Hematopoietic multipotent progenitor cell treated with erythropoietin and hydrocortisone succinate and interleukin-3 and kit ligand, for 8 days (in vitro differentiated cells): Measurements from ENCODE around the gene KDM7A.

Experiments
- DNase-seq: peaks from one replicate; pipeline ENCODE4 v3.0.0-alpha.2; 2015

KDM7A gene

DNA sequence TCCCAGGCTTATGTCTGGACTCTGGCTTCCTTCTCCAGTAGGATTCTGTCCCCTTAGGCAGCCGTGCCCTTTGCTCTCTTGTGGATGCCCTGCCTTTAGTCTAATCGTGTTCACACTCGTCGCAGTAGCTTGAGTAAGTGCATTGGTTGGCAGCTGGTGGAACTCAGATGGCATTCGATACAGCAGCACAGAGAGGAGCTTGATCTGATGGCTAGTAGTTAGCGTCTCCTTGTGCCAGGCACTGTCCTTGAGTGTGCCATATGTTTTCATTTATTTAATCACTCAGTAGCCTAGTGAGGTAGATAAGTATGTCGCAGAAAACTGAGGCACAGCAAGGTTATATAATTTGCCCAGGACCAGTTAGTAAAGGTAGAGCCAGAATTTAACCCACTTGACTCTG, 95.9 kb downstream of the KDM7A start:
- DNase-seq: no peak

DNA sequence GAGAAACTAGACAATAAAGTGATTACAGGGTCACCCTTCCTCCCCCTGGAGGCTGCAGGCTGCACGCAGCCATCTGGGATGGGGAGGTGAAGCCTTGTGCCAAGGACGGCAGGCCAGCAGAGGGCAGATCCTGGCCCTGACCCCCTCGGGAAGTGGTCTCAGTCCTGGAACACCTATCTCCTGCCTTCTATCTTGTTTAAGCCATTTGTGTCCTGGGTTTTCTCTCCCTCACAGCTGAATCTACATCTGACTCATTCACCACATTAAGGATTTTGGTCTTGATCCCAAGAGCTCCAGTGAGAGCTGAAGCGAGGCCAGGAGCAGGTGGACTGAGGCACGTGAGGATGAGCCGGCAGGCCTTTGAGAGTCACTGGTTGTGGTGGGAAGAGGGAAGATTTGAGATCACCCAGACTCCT, 97.7 kb downstream of the KDM7A start:
- DNase-seq: peak; percentile 50

DNA sequence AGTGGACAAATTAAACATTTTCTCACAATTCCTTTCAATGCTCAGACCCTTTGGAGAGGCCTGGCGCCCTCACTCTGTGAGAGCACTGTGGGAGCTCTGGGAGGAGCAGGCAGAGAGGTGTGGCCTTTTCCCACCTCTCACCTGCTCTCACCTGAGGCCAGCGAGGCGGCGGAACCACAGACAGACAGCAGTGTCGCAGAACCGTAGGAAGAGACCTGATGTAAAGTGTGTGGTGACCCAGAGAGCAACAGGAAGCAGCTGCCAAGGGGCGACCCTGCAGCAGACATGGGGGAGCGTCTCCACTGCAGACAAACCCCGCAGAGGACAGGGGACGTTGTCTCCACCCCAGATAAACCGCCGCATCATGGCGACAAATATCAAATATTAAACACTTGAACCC, 98.4 kb downstream of the KDM7A start:
- no peak for DNase-seq

DNA sequence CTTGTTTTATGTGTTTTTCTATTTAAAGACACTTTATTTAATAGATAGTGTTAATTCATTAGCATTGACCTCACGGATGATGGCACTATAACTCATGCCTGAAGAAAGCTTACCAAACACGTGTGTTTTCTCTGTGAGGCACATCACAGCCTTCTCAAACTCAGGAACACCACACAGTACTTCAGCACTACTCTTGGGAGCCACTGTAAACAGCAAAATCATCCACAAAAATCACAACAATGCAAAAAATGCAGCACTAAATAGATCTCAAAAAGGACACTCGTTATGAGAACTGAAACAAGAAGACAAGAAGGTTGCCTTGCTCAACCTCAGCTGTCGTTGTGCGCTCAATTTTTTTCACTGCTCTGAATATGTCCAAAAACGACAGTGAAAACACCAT, 102.0 kb downstream of the KDM7A start:
- no peak for DNase-seq

DNA sequence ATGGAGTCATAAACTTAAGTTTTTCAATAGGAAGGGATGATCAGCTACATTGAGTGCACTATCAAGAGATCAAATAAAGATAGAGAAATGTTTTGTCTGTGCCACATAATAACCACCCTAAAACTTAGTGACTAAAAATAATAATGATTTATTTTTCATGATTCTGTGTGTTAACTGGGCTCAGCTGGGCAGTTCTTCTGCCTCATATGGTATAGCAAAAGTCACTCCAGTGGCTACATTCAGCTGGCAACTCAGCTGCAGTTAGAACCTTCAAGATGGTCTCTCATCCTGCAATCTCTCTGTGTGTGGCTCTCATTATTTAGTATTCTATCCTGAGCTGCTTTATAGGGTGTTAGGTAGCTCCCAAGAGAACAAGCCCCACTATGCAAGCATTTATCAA, 106.2 kb downstream of the KDM7A start:
- no peak for DNase-seq

DNA sequence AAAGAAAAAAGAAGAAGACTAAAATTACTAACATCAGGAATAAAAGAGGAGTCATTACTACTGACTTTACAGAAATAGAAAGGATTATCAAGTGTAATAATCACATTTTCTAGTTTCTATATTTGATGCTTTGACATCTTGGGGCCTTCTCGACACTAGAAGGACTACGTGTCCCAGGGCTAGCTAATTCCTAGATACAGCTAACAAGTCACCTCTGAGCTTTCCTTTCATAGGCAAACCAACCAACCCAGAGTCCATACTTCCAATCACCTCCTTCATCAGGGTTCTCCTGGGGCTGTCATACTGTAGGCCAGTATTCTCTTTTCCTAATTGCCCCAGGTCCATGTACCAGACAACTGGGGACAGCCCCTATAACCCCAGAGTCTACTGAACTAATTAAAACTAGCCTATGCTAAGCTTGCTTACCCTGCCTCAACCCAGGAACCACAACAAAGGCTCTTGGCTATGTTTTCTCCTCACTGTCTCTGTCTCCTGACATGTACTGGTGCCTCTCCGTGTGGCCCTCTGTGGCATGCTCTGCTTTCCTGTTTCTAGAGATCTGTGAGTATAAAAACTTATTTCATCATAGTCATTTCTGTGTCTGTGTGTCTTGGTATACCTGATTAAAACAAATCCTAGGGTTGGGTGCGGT, 107.4 kb downstream of the KDM7A start:
- no peak for DNase-seq

DNA sequence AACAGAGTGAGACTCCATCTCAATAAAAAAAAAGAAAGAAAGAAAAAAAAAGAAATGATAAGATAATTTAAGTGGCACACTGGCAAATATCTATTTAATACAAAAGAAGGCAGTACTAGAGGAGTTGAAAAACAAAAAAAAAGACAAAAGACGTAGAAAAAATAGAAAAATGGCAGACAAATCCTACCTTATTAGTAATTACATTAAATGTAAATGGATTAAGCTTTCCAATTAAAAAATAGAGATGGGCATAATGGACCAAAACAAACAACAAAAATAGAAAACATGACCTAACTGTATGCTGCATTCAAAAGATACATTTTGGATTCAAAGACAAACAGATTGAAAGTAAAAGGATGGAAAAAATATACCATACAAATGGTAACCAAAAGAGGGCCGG, 108.8 kb downstream of the KDM7A start:
- DNase-seq: no peak

DNA sequence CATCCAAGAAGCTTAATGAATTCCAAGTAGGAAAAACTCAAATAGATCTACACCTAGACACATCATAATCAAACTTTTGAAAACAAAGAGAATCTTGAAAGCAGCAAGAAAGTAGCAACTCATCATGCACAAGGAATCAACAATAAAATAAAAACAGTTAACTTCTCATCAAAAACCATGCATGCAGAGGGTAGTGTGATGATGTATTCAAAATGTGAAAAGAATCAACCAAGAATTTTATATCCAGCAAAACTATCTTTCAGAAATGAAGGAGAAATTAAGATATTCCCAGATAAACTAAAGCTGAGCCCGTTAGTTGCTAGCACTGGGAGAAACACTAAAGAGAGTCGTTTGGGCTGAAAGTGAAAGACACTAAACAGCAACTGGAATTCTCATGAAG, 109.7 kb downstream of the KDM7A start:
- no peak for DNase-seq

DNA sequence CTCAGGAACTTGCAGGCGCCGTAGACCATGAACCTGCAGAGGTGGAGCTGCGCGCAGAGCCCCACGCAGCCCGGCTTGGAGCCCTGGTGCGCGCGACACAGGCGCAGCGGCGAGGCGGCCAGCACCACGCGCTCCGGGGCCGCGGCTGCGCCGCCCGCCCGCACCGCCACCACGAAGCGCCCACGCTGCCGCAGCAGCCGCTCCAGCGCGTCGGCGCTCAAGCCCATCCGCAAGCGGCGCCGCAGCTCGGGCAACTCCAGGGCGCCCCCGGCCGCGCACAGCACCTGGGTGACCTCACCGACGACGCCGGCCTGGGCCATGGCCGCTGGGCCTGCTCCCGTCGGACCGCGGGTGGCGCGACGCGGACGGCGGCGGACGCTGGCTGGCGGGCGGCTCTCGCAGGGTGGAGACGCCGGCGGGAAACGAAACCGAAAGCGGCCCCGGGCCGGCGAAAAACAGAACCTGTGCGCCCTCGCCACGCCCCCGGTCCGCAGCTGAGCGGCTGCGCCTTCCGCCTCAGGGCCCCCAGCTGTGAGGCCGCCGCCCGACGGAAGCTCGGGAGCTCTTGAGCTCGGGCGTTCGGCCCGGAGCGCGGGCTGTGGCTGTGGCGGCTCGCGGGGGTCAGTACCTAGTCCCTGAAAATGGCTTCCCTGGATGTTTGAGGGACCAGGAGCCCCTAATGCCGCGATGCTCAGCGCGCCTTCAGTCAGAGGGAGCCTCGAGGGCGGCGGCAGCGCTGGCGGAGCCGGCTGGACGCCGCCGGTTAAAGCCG, 114.1 kb downstream of the KDM7A start, which contains the start of gene PARP12:
Gene PARP12, minus strand, starts transcription at position 424 of the 772 bp plus-strand sequence. Its CDS starts 104 bp downstream, at position 320.
- DNase-seq: peak; percentile 82

DNA sequence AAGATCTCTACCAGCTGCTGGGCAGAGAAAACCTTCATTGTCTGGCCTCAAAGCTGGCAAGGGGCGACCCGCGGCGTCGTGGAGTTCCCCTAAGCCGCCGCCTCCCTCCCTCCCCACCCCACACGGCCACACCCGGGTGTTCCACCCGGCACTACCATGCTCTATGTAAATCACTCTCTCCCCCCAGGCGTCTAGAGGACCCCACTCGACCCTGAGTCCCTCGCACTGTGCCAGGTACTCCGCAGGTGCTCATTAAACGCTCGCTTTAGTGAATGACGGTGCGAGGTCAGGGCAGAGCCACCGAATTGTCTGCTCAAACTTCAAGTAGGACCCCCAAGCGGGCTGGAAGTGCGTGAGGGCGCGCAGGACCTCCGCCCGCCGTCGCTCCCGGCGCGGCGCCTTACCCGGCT, 114.7 kb downstream of the KDM7A start:
- DNase-seq: peak; percentile 26

DNA sequence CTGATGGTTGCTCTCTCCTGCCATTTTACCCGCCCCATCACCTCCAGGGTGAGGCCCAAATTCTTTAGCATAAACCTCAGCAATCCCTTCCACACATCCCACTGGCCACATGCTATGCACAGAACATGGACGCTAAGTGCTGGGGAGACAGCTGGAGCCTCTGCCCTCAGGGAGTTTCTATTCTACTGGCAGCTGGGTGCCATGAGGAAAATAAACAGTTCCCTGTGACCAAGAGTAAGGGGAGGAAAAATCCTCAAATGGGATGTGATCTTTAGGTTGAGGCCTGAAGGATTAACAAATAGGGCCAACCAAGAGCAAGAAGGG, 115.2 kb downstream of the KDM7A start:
- DNase-seq: no peak

DNA sequence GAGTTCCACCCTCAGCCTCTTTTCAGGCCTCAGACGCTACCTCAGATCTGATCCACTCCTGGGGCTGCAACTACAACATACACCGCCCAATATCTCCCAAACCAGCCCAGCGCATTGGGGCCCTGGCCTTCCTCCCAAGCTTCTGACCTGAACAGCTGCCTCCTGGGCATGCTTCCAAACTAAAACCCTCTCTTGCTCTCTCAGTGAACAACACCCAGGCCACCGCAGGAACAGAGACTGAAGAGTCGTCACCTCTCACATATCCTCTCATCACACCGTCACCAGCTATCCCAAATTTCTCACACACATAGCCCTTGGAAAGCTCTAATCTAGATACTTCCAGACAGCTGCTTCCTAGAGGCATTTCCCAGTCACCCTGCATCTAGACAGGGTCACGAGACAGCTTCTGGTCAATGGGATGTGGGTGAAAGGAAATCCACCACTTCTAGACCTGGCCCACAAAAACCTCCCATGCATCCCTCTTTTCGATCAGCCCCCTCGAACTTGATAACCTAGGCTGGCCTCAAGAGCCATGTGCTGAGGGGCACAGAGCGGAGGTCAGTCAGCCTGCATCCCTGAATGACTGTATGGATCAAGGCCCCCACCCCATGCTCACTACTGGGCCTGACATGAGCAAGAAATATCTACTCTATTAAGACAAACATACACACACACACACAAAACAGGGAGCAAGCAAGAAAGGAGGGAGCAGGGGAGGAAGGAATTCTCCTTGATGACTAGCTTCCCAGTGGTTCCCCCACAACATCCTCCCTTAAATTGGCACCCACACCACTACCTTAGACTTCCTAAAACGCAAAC, 115.8 kb downstream of the KDM7A start:
- peak; percentile 96 for DNase-seq

DNA sequence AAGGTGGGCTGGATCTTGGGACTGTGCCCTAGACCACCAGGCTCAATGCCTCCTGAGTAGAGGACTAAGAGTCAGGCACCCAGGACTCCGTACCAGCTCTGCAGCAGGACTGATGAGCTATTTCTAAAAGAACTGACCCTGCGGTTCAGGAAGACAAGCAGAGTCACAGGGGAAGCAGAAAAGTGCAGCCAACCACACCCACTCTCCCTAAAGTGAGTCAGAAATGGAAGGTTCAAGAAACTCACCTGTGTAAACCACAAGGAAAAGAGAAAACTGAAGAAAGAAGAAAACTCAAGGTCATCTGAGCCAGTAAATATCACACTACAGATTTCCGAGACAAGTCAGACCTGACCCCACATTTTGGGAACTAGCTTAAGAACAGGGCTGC, 116.5 kb downstream of the KDM7A start:
- no peak for DNase-seq

DNA sequence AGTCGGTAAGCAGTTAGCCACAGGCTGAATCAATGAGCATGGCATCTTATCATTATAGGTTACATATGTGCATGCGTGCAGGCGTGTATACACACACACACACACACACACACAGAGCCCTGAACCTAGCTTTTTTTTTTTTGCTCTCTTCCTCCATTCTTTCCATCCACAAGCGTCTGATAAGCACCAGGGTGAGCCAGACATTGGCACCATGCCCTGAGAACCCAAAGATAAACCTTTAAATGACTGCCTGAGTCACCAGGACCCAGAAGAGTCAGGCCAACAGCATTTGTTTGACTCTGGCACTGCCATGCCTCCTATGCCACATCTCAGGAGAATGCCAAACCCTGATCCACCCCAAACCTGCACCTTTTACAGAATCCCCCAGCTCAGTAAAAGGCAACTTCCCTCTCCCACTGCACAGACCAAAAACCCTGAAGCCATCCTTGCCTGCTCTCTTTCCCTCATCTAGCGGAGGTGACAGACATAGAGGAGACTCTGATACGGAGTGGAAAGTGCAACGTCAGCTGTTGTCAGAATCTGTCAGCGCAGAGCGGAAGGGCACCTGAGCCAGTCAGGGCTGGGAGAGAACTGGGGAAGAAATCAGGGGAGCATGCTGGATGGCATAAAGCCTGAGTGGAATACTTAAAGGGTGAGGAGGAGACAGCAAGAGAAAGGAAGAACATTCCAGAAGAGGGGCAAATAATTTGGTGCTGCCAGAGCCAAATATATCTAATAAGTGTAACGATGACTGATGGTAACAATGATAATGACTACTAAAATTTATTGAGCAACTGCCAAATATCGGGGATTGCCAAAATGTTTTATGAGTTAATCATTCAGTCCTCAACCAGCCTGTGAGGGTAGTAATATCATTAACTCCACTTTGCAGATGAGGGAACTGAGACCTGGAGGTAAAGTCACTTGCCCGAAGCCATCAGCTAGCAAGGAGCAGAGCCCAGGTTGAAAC, 117.2 kb downstream of the KDM7A start:
- DNase-seq: peak; percentile 99

DNA sequence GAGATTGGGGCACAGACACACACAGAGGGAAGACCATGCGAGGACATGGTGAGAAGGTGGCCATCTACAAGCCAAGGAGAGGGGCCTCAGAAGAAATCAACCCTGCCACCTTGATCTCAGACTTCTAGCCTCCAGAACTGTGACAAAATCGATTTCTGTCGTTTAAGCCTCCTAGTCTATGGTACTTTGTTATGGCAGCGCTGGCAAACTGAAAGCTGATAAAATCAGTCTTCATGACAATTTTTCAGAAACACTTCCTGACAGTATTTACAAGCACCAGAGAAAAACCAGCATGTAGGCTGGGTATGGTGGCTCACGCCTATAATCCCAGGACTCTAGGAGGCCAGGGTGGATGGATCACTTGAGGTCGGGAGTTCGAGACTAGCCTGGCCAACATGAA, 118.3 kb downstream of the KDM7A start:
- DNase-seq: no peak

DNA sequence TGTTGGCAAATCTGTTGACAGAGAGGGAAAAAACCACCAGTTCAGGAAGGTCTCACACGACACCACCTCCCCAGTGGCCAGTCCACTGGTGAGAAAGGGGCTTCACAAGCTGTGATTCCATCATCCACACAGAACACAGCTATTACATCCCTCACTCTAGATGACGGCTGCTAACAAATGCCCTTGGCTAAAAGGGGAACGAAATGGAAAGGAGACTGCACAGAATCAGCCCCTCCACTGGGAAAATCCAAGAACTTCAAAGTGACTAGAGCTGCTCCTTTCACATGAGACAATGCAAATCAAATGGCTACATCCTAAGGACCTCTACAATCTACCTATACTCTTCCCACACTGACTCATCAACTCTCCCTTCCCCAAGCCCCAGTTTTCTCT, 119.6 kb downstream of the KDM7A start:
- no peak for DNase-seq

DNA sequence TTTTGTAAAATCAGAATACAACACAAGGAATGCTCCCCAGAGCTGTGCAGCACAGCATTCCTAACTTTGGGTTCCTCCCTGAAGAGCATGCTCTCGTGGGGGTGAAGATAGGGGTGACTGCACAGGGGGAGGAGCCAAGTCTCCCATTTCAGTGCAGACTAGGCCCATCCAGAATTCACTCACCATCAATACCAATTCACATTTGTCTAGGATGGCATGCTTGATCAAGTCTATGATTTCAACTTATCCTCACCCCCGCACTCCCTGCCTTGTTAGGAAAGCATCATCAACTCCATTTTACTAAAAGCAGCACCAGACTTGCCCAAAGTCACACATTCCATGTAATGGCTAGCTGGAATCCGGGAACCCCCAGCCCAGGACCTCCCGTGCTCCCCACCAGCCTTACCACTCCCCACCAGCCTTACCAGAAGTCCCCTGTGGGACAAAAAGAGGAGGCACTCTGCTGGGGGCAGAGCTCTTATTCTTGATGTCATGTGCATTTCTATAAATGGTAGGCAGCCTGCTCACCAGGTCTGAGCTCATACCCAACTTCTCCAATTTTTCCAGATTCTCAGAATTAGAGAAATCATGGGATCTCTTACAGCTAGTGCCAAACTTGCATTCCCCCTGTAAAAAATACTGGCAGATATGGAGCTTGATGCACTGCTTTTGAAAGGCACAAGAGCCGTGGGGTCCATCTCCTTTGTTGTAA, 120.2 kb downstream of the KDM7A start:
- no peak for DNase-seq

DNA sequence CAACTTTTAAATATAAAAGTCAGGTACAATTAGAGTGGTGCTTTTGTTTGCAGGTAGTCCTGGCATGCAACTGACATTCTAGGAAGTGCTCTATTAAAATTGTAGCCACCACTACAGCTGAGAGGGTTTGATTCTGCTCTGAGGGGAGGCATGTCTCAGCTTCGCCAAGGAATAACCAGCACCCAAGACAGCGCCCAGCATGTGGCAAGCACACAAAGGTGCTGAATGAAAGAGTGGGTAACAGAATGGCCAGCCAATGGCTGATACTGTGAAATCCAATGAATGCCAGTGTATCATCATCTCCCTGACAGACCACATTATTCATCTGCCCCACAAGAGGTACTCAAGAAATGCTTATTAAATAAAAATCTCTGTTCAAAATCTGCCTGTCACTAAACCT, 121.0 kb downstream of the KDM7A start:
- DNase-seq: no peak

DNA sequence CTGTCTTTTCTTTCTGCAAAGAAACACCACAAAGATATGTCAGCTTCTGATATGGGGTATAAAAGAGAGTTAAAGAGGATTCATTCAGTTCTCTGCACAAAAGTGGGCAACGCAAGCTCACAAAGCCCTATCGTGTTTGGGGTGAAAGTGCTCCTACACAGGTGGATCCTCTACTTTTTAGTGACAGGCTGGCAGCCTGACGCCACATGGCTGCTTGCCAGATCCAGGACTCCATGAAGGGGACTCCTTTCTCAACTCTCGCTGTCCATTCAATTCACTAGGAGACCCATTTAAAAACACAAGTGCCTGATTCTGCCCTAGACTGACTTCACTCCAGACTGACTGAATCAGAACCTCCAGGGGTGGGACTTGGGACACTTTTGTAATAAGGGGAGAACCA, 122.0 kb downstream of the KDM7A start:
- no peak for DNase-seq

DNA sequence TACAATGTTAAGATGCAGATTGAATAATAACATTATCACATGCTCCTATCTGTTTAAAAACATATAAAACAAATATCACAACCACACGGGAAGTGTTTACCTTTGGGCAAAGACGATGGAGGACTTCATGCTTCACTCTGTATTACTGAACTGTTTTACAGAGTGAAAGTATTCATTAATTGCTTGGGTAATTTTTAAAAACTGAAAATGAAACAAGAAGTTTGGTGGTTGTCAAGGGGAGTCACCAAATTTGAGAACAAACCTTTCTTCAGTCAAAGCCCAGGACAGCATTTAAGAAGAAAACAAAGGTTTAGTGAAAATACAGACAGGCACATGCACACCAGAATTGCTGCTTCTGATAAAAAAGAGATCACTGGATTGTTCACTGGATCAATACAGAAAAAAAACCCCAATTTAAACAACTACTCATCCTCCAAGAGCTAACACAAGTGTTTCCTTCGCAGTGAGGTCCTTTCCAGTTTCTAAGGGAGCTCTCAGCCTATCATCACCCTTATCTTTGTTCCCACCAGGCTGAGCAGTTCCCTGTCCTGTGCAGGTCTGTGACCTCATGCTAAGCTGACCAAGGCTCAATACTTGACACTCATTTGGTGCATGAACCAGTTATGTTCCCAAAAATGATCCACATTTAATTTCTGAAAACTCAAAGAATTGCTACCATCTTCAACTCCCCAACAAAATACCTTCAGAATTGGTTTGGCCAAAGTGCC, 122.8 kb downstream of the KDM7A start:
- peak; percentile 26 for DNase-seq

DNA sequence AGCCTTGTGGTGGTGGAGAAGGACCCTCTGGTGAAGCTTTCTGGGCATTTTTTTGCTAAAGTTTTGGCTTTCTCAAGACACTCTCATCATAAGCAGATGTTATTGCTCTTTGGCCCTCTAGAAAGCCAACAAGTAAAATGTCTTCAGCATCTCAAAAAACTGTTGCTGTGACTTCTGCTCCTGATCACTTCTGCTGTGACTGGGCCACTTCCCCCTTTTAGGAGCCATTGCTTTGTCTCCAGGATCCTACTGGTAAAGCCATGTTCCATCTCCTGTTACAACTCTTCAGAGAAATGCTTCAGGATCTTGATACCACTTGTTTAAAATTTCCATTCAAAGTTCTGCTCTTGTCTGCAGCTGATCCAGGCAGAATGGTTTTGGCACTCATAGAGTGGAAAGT, 125.0 kb downstream of the KDM7A start:
- no peak for DNase-seq
